Bronchus fibroblast of lung (primary cell): Measurements from ENCODE around the gene COX7A2L. TPM values are rescaled to one million over a fixed set of nuclear protein-coding genes. Genes with fewer than 3 reads are reported as not detected.

Source experiments
- total RNA-seq: library from RNA; depleted of rRNA; stranded (reverse); fragments of >200 nt; gene quantifications from 2 replicates; pipeline ENCODE4 v1.2.3, GENCODE V29; 2015

Gene COX7A2L, protein sequence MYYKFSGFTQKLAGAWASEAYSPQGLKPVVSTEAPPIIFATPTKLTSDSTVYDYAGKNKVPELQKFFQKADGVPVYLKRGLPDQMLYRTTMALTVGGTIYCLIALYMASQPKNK
- total RNA-seq = 197 and 210 TPM in 2 replicates

DNA sequence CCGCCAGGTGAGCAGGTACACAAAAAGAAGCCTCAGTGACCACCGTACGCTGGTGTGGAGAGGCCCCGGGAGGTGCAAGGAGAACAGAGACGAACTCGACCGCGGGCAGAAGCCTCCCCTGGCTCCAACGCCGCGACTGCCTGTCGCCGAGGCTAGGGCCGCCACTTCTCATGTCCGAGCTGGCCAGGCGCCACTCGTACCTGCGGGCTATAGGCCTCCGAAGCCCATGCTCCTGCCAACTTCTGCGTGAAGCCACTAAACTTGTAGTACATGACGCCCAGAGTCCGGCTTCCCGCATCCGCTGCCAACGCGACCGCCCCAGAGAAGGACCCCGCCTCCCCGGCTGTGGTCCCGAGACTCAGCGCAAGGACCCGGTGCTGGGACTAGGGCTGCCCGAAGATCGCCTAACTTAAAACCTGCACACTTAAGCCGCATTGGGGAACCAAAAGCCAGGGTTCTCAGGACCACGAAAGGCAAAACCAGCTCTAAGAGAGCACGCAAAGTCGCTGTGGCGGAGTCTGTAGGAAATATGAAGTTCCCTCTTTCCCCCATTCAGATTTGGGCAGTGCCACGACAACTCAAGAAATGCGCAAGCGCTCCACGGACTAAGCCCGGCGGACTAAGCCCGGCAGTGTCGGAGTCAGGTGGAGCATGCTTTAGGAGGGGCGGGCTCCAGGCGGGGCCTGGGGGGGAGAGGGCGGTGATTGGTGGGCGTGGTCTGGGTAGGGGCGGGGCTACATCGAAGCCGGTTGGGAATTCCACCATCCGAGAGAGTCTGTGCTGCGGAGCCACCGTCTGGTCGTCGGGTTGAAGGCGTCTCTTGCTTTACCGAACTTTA, at the start of gene COX7A2L:
Gene COX7A2L (minus strand): TSS at position 328 of the 838 bp plus-strand sequence. CDS start 56 bp downstream, at position 272.

Other genes starting within 250 kb of the COX7A2L start
- gene EML4, start 191.9 kb downstream of the COX7A2L start, total RNA-seq = 29.1 and 30.4 TPM in 2 replicates
- not detected in 2 replicates for gene KCNG3, start 132.8 kb upstream of the COX7A2L start, total RNA-seq
- gene MTA3, start 207.4 kb upstream of the COX7A2L start, total RNA-seq = 17.5 and 19.5 TPM in 2 replicates